Hepatocyte (in vitro differentiated cells): Measurements from ENCODE around the gene MAPRE2. TPM values are rescaled to one million over a fixed set of nuclear protein-coding genes. Genes with fewer than 3 reads are reported as not detected.
"Not testable (repeated sequence)": the region's sequence is repeated elsewhere in the genome, so short reads cannot be mapped to it uniquely, and the experiment has no call there.

Source experiments
- DNase-seq: peaks from one replicate; pipeline ENCODE4 v3.0.0-alpha.2; 2016; ENCODE audit warnings: low spot score
- H2AFZ ChIP-seq: fragments of 200-600 bp; sonication (generic); 2 replicates; pipeline ENCODE4 v1.6.0; 2016; ENCODE audit warnings: antibody characterized with exemption, mild to moderate bottlenecking
- H3K27ac ChIP-seq: fragments of 200-600 bp; sonication (generic); 2 replicates; pipeline ENCODE4 v1.5.1; 2016; ENCODE audit warnings: mild to moderate bottlenecking
- H3K27me3 ChIP-seq: fragments of 200-600 bp; sonication (generic); 2 replicates; pipeline ENCODE4 v1.6.1; 2016
- H3K36me3 ChIP-seq: fragments of 200-600 bp; sonication (generic); replicated peaks from 2 replicates; pipeline ENCODE4 v1.5.1; 2016; ENCODE audit warnings: low read depth; ENCODE audit not compliant: insufficient read depth
- H3K4me1 ChIP-seq: fragments of 200-600 bp; sonication (generic); 2 replicates; pipeline ENCODE4 v1.5.1; 2016; ENCODE audit warnings: mild to moderate bottlenecking, moderate library complexity; ENCODE audit not compliant: insufficient read depth
- H3K4me2 ChIP-seq: fragments of 200-600 bp; sonication (generic); 2 replicates; pipeline ENCODE4 v1.6.0; 2016
- H3K4me3 ChIP-seq: fragments of 200-600 bp; sonication (generic); 2 replicates; pipeline ENCODE4 v1.5.1; 2016; ENCODE audit warnings: mild to moderate bottlenecking
- H3K79me2 ChIP-seq: fragments of 200-600 bp; sonication (generic); 2 replicates; pipeline ENCODE4 v1.6.0; 2017; ENCODE audit warnings: mild to moderate bottlenecking
- H3K9me2 ChIP-seq: fragments of 200-600 bp; sonication (generic); replicated peaks from 2 replicates; pipeline ENCODE4 v1.6.0; 2017; ENCODE audit warnings: mild to moderate bottlenecking; ENCODE audit not compliant: insufficient read depth
- H3K9me3 ChIP-seq: fragments of 200-600 bp; sonication (generic); 2 replicates; pipeline ENCODE4 v1.5.1; 2016; ENCODE audit warnings: low read depth, mild to moderate bottlenecking
- H4K20me1 ChIP-seq: fragments of 200-600 bp; sonication (generic); 2 replicates; pipeline ENCODE4 v1.6.0; 2016; ENCODE audit warnings: mild to moderate bottlenecking; ENCODE audit not compliant: insufficient read depth, poor library complexity, severe bottlenecking
- EZH2 ChIP-seq: fragments of 200-600 bp; sonication (generic); IDR thresholded peaks from 2 replicates; pipeline ENCODE4 v1.6.1; 2016; ENCODE audit warnings: antibody characterized with exemption, mild to moderate bottlenecking, borderline replicate concordance
- EZH2phosphoT487 ChIP-seq: fragments of 200-600 bp; sonication (generic); IDR thresholded peaks from one replicate; pipeline ENCODE4 v1.6.1; 2018; ENCODE audit warnings: antibody characterized with exemption, mild to moderate bottlenecking, low read depth, moderate library complexity; ENCODE audit not compliant: unreplicated experiment, severe bottlenecking
- WGBS: methylation state at CpG from one replicate; pipeline ENCODE4 v1.1.6; 2016; ENCODE audit warnings: low lambda C conversion rate; ENCODE audit errors: missing lambda C conversion rate; 5-methylcytosine and 5-hydroxymethylcytosine counted together
- polyA plus RNA-seq: library from polyadenylated mRNA; unstranded; fragments of >200 nt; fragmentation: Nextera tagmentation; extraction: Ambion mirVana; gene quantifications from 2 replicates; pipeline ENCODE4 v1.2.1, GENCODE V29; 2016
- total RNA-seq: library from RNA; depleted of rRNA; stranded (reverse); fragments of >200 nt; gene quantifications from 2 replicates; pipeline ENCODE4 v1.2.3, GENCODE V29; 2014
- TF ChIP-seq, protein P1 (sequence below): fragments of 200-600 bp; sonication (generic); IDR thresholded peaks from 2 replicates; pipeline ENCODE4 v1.5.1; 2016; ENCODE audit warnings: antibody characterized with exemption, mild to moderate bottlenecking; ENCODE audit not compliant: poor library complexity

The MAPRE2 gene
- total and polyA plus RNA-seq, 2 experiments from 2014 or later = 19.1 to 27.6 TPM

GRCh38 chr18:35143622-35144596 lies 102.7 kb downstream of the MAPRE2 start:
- H3K9me3 ChIP-seq = no peaks in the 10 kb centered on the region
- H3K36me3 ChIP-seq = no peaks in the 10 kb centered on the region
- peak; percentile 74 for DNase-seq
- no peak for TF ChIP-seq EZH2phosphoT487
- TF ChIP-seq, protein P1, sequence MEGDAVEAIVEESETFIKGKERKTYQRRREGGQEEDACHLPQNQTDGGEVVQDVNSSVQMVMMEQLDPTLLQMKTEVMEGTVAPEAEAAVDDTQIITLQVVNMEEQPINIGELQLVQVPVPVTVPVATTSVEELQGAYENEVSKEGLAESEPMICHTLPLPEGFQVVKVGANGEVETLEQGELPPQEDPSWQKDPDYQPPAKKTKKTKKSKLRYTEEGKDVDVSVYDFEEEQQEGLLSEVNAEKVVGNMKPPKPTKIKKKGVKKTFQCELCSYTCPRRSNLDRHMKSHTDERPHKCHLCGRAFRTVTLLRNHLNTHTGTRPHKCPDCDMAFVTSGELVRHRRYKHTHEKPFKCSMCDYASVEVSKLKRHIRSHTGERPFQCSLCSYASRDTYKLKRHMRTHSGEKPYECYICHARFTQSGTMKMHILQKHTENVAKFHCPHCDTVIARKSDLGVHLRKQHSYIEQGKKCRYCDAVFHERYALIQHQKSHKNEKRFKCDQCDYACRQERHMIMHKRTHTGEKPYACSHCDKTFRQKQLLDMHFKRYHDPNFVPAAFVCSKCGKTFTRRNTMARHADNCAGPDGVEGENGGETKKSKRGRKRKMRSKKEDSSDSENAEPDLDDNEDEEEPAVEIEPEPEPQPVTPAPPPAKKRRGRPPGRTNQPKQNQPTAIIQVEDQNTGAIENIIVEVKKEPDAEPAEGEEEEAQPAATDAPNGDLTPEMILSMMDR = peak; percentile 77
- TF ChIP-seq EZH2 = no peak
- WGBS = 53% methylated on average over 8 of the region's 8 CpGs
- H3K4me1 ChIP-seq = no peaks in the 10 kb centered on the region
- no peaks in the 10 kb centered on the region for H3K9me2 ChIP-seq
- H4K20me1 ChIP-seq = no peaks in the 10 kb centered on the region
- H2AFZ ChIP-seq = no peak overlapping the region
- no peak overlapping the region for H3K27ac ChIP-seq
- H3K4me3 ChIP-seq = no peak overlapping the region
- H3K27me3 ChIP-seq = no peaks in the 10 kb centered on the region
- H3K4me2 ChIP-seq = no peak overlapping the region
- H3K79me2 ChIP-seq = no peaks in the 10 kb centered on the region

GRCh38 chr18:35144698-35145097 lies 103.5 kb downstream of the MAPRE2 start:
- H3K27me3 ChIP-seq = no peaks in the 10 kb centered on the region
- no peak overlapping the region for H2AFZ ChIP-seq
- no peaks in the 10 kb centered on the region for H4K20me1 ChIP-seq
- no peaks in the 10 kb centered on the region for H3K9me2 ChIP-seq
- TF ChIP-seq EZH2 = no peak
- no peak for TF ChIP-seq EZH2phosphoT487
- TF ChIP-seq, protein P1 = no peak
- H3K4me3 ChIP-seq = no peak overlapping the region
- 70% methylated on average over 4 of the region's 4 CpGs for WGBS
- DNase-seq = no peak
- H3K36me3 ChIP-seq = no peaks in the 10 kb centered on the region
- no peaks in the 10 kb centered on the region for H3K4me1 ChIP-seq
- H3K27ac ChIP-seq = no peak overlapping the region
- H3K4me2 ChIP-seq = no peak overlapping the region
- H3K9me3 ChIP-seq = no peaks in the 10 kb centered on the region
- no peaks in the 10 kb centered on the region for H3K79me2 ChIP-seq

GRCh38 chr18:35150195-35150594 lies 109.0 kb downstream of the MAPRE2 start:
- H3K9me2 ChIP-seq, H3K4me1 ChIP-seq, DNase-seq, H3K27ac ChIP-seq, H3K4me2 ChIP-seq, H3K4me3 ChIP-seq, H3K9me3 ChIP-seq, H3K27me3 ChIP-seq, H2AFZ ChIP-seq, H3K79me2 ChIP-seq, H3K36me3 ChIP-seq, H4K20me1 ChIP-seq: not testable (repeated sequence)
- WGBS = 100% methylated on average over 3 of the region's 3 CpGs

DNA sequence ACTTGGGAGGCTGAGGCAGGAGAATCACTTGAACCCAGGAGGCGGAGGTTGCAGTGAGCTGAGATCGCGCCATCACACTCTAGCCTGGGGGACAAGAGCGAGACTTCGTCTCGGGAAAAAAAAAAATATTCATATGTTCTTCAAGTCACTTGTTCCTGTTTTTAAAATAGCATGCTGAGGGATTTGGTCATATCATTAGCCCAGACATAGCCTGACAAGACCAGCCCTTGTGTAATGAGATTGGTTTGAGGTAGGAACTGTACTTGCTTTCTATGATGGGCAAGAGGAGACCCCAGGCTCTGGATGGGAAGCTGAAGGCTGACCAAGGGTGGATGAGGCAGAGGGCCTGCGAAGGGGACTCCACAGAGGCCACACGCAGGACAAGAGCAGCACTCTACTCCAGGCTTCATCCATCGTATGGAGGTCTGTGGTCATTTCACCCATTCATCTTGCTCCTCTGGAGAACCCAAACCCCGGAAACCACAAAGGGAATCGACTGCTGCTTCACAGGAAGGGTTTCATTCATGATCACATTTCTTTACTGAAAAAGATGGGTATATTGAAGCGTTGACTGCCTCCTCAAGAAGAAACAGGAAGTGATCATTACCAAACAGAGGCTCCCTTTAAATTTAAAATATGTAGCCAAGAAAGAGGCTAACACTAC lies 112.5 kb downstream of the MAPRE2 start:
- H3K4me1 ChIP-seq = no peaks in the 10 kb centered on the region
- no peak for DNase-seq
- no peaks in the 10 kb centered on the region for H4K20me1 ChIP-seq
- no peaks in the 10 kb centered on the region for H3K27me3 ChIP-seq
- WGBS = 97% methylated on average over 12 of the region's 12 CpGs
- H3K27ac ChIP-seq = no peak overlapping the region
- H3K4me2 ChIP-seq = no peak overlapping the region
- H2AFZ ChIP-seq = no peak overlapping the region
- no peaks in the 10 kb centered on the region for H3K79me2 ChIP-seq
- no peak overlapping the region for H3K4me3 ChIP-seq
- TF ChIP-seq EZH2phosphoT487 (no peak), EZH2 (no peak)
- TF ChIP-seq, protein P1 = no peak
- no peaks in the 10 kb centered on the region for H3K36me3 ChIP-seq
- no peaks in the 10 kb centered on the region for H3K9me2 ChIP-seq
- H3K9me3 ChIP-seq = no peaks in the 10 kb centered on the region
